Iris pigment epithelial cell (primary cell): ENCODE measurements around the gene AK5.
A peak's percentile ranks its signal among the peaks of the same experiment; 100 is the strongest.

Experiments
- DNase-seq: peaks from one replicate; pipeline ENCODE4 v3.0.0-alpha.2; 2011; ENCODE audit warnings: low read depth

AK5 gene

GRCh38 chr1:77288275-77288674 lies 6.5 kb downstream of the AK5 start:
- peak; percentile 74 for DNase-seq

GRCh38 chr1:77290576-77290975 lies 8.8 kb downstream of the AK5 start:
- peak; percentile 25 for DNase-seq

- no peak for DNase-seq
These were observed 10.7 kb downstream of the AK5 start for GRCh38 chr1:77292551-77292950.

GRCh38 chr1:77300566-77300965 lies 18.7 kb downstream of the AK5 start:
- no peak for DNase-seq

GRCh38 chr1:77303387-77303786 lies 21.6 kb downstream of the AK5 start:
- DNase-seq: no peak

GRCh38 chr1:77308889-77309621 lies 27.2 kb downstream of the AK5 start:
- DNase-seq: no peak

GRCh38 chr1:77310924-77311323 lies 29.1 kb downstream of the AK5 start:
- no peak for DNase-seq

- peak; percentile 28 for DNase-seq
These were observed 30.5 kb downstream of the AK5 start for GRCh38 chr1:77312364-77312763.

GRCh38 chr1:77313491-77313890 lies 31.7 kb downstream of the AK5 start:
- peak; percentile 38 for DNase-seq

- peak; percentile 36 for DNase-seq
These were observed 34.2 kb downstream of the AK5 start for GRCh38 chr1:77316006-77316405.

GRCh38 chr1:77316966-77317365 lies 35.1 kb downstream of the AK5 start:
- DNase-seq: no peak

GRCh38 chr1:77319036-77319705 lies 37.4 kb downstream of the AK5 start:
- no peak for DNase-seq

GRCh38 chr1:77322061-77322900 lies 40.5 kb downstream of the AK5 start:
- DNase-seq: peak; percentile 90

GRCh38 chr1:77333501-77333900 lies 51.7 kb downstream of the AK5 start:
- DNase-seq: no peak

- DNase-seq: no peak
These were observed 54.9 kb downstream of the AK5 start for GRCh38 chr1:77336729-77337128.

- no peak for DNase-seq
These were observed 57.5 kb downstream of the AK5 start for GRCh38 chr1:77339326-77339725.

GRCh38 chr1:77341195-77341594 lies 59.4 kb downstream of the AK5 start:
- DNase-seq: no peak

- no peak for DNase-seq
These were observed 60.9 kb downstream of the AK5 start for GRCh38 chr1:77342745-77343144.

GRCh38 chr1:77347646-77348045 lies 65.8 kb downstream of the AK5 start:
- DNase-seq: peak; percentile 99

- no peak for DNase-seq
These were observed 66.7 kb downstream of the AK5 start for GRCh38 chr1:77348549-77348948.

GRCh38 chr1:77349275-77349674 lies 67.5 kb downstream of the AK5 start:
- DNase-seq: no peak

GRCh38 chr1:77350012-77350770 lies 68.4 kb downstream of the AK5 start:
- DNase-seq: no peak
